Vagina (tissue), 2 donors: ENCODE data around the gene CDC16.

Experiments
- CTCF ChIP-seq, 3 experiments: fragments of 450-650 bp in 2 of 3; fragments of 200-600 bp in 1 of 3; sonication (generic) in 1 of 3; IDR thresholded peaks; one replicate each; pipeline ENCODE4 v1.5.1; 2017 to 2019; ENCODE audit warnings: antibody characterized with exemption in 3 of 3, mild to moderate bottlenecking in 2 of 3, moderate library complexity in 2 of 3
- POLR2A ChIP-seq, 2 donors: fragments of 450-650 bp; IDR thresholded peaks; one replicate each; pipeline ENCODE4 v1.6.1; 2017; ENCODE audit warnings: antibody characterized with exemption in 2 of 2, mild to moderate bottlenecking in 2 of 2, moderate library complexity in 2 of 2
- POLR2AphosphoS5 ChIP-seq, 2 donors: sonication (generic); formaldehyde crosslinking; IDR thresholded peaks; one replicate each; pipeline ENCODE4 v1.9.0; 2017; ENCODE audit warnings: antibody characterized with exemption in 2 of 2, mild to moderate bottlenecking in 2 of 2, low read depth in 1 of 2; ENCODE audit not compliant: insufficient read depth in 1 of 2

- TF ChIP-seq POLR2A (IDR thresholded peaks at IDR 0.05): no peak
- TF ChIP-seq CTCF (IDR thresholded peaks at IDR 0.05): no peak
- no peak for TF ChIP-seq POLR2AphosphoS5 (IDR thresholded peaks at IDR 0.05; ENCODE audit: insufficient read depth in 1 of 2, low read depth in 1 of 2)
Measured at GRCh38 chr13:114275304-114275703, 40.6 kb downstream of the CDC16 start.
